Neutrophil (primary cell): ENCODE measurements around the gene EFCAB6.

ENCODE experiments used
- H3K27ac ChIP-seq: fragments of 200-600 bp; sonication (generic); 2 replicates; pipeline ENCODE4 v1.5.1; 2016; ENCODE audit warnings: mild to moderate bottlenecking, moderate library complexity
- H3K27me3 ChIP-seq: fragments of 200-600 bp; sonication (generic); 2 replicates; pipeline ENCODE4 v1.6.0; 2016; ENCODE audit warnings: mild to moderate bottlenecking
- H3K36me3 ChIP-seq: fragments of 200-600 bp; sonication (generic); 2 replicates; pipeline ENCODE4 v1.5.1; 2017
- H3K4me1 ChIP-seq, 2 experiments: fragments of 200-600 bp in 1 of 2; sonication (generic) in 1 of 2; 1 replicate in 1 of 2; 2 replicates in 1 of 2; pipeline versions ENCODE4 v1.5.1 to v1.6.1; 2013 to 2016; ENCODE audit warnings: low read depth in 1 of 2, low read length in 1 of 2, mild to moderate bottlenecking in 1 of 2, moderate library complexity in 1 of 2; ENCODE audit not compliant: control insufficient read depth in 1 of 2, insufficient read depth in 1 of 2
- H3K4me3 ChIP-seq, 2 experiments: fragments of 200-600 bp in 1 of 2; sonication (generic) in 1 of 2; 1 replicate in 1 of 2; 2 replicates in 1 of 2; pipeline ENCODE4 v1.5.1; 2013 to 2016; ENCODE audit warnings: low read depth in 1 of 2, low read length in 1 of 2, mild to moderate bottlenecking in 1 of 2, moderate library complexity in 1 of 2
- H3K9me3 ChIP-seq: fragments of 200-600 bp; sonication (generic); 2 replicates; pipeline ENCODE4 v1.5.1; 2016
- CTCF ChIP-seq: fragments of 200-600 bp; sonication (generic); IDR thresholded peaks from 2 replicates; pipeline ENCODE4 v1.5.1; 2016; ENCODE audit warnings: antibody characterized with exemption

EFCAB6 gene

GRCh38 chr22:43622886-43623285 is 189.2 kb downstream of the EFCAB6 start:
- Histone ChIP-seq H3K4me3 (no peak overlapping the region), H3K36me3 (no peaks in the 10 kb centered on the region), H3K27ac (no peak overlapping the region), H3K27me3 (no peaks in the 10 kb centered on the region), H3K9me3 (no peaks in the 10 kb centered on the region), H3K4me1 (no peaks in the 10 kb centered on the region)
- no peak for TF ChIP-seq CTCF

GRCh38 chr22:43620197-43620596 is 191.9 kb downstream of the EFCAB6 start:
- H3K36me3 ChIP-seq = no peaks in the 10 kb centered on the region
- no peaks in the 10 kb centered on the region for H3K27me3 ChIP-seq

GRCh38 chr22:43618517-43618916 is 193.6 kb downstream of the EFCAB6 start:
- Histone ChIP-seq H3K4me1 (no peaks in the 10 kb centered on the region), H3K36me3 (no peaks in the 10 kb centered on the region), H3K9me3 (no peaks in the 10 kb centered on the region), H3K27me3 (no peaks in the 10 kb centered on the region), H3K4me3 (no peak overlapping the region), H3K27ac (no peak overlapping the region)
- no peak for TF ChIP-seq CTCF

More at GRCh38 chr22:43620197-43620596, 191.9 kb downstream of the EFCAB6 start:
- no peak for TF ChIP-seq CTCF
- no peak overlapping the region for H3K27ac ChIP-seq
- H3K4me3 ChIP-seq = no peak overlapping the region
- no peaks in the 10 kb centered on the region for H3K9me3 ChIP-seq
- H3K4me1 ChIP-seq = no peaks in the 10 kb centered on the region

GRCh38 chr22:43616645-43617044 is 195.5 kb downstream of the EFCAB6 start:
- Histone ChIP-seq H3K4me1 (no peaks in the 10 kb centered on the region), H3K4me3 (no peak overlapping the region), H3K27ac (no peak overlapping the region), H3K36me3 (no peaks in the 10 kb centered on the region), H3K27me3 (no peaks in the 10 kb centered on the region), H3K9me3 (no peaks in the 10 kb centered on the region)
- no peak for TF ChIP-seq CTCF

- no peaks in the 10 kb centered on the region for H3K4me1 ChIP-seq
- no peak overlapping the region for H3K27ac ChIP-seq
- no peaks in the 10 kb centered on the region for H3K27me3 ChIP-seq
- no peak for TF ChIP-seq CTCF
- no peak overlapping the region for H3K4me3 ChIP-seq
- no peaks in the 10 kb centered on the region for H3K36me3 ChIP-seq
- H3K9me3 ChIP-seq = no peaks in the 10 kb centered on the region
Measured at GRCh38 chr22:43600265-43600664, 211.8 kb downstream of the EFCAB6 start.

GRCh38 chr22:43592476-43592875 is 219.6 kb downstream of the EFCAB6 start:
- Histone ChIP-seq H3K4me1 (no peaks in the 10 kb centered on the region), H3K4me3 (no peak overlapping the region), H3K9me3 (no peaks in the 10 kb centered on the region), H3K36me3 (no peaks in the 10 kb centered on the region), H3K27me3 (no peaks in the 10 kb centered on the region), H3K27ac (no peak overlapping the region)
- no peak for TF ChIP-seq CTCF
